Stimulated activated CD8-positive, alpha-beta memory T cell treated with anti-CD3 and anti-CD28 coated beads, Interleukin-4, amount 100 ng/mL, for 1 hour (primary cell): ENCODE measurements around the gene CEP290.
"Not testable (repeated sequence)": the region's sequence is repeated elsewhere in the genome, so short reads cannot be mapped to it uniquely, and the experiment has no call there.

ENCODE experiments used
- DNase-seq, 2 donors: peaks; one replicate each; pipeline ENCODE4 v3.0.0-alpha.2; 2020; ENCODE audit warnings: low read depth in 2 of 2, low spot score in 1 of 2

Gene CEP290

DNA sequence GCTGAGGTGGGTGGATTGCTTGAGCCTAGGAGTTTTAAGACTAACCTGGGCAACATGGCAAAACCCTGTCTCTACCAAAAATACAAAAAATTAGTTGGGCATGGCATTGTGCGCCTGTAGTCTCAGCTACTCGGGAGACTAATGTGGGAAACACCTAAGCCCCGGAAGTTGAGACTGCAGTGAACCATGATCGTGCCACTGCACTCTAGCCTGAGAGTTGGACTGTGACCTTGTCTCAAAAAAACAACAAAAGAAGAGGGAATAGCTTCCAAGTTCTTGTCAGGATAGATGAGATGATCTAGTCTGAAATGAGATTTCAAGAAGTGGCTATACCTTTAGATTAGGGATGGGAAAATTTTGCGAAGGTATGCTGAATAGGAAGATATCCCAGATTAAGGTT, 97.9 kb downstream of the CEP290 start:
- DNase-seq, result no peak

GRCh38 chr12:88037770-88038169, 104.1 kb downstream of the CEP290 start:
- DNase-seq, result no peak

GRCh38 chr12:88036353-88036965, 105.4 kb downstream of the CEP290 start:
- DNase-seq, result no peak

GRCh38 chr12:88035907-88036289, 106.0 kb downstream of the CEP290 start:
- DNase-seq, result no peak

DNA sequence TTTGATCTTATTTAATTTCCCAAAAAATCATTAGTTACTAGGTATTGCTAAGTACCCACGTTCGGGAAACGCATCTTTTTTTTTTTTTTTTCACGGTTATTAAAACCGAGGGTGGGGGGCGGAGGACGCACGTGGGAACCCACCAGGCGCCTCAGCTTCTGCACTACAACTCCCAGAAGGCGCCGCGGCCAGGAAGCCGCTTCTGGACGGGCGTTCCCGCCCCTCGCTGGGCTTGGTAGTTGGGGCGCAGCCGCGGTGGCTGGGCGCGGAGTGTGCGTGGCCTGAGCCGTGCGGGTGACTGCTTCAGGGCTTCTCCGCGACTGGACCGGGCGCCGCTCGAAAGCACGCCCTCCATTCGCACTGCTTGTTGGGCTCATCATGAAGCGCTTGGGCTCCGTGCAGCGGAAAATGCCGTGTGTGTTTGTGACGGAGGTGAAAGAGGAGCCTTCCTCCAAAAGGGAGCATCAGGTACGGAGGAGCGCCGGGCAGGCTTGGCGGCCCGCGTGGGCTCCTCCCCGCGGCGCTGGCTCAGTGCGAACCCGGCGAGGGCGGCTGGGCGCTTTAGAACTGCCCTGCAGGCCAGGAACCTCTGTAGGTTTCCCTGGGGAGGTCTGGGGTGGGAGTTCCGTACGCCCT, 106.5 kb downstream of the CEP290 start:
- DNase-seq, result peak; percentile 60 to 69

GRCh38 chr12:88031161-88031560, 110.7 kb downstream of the CEP290 start:
- DNase-seq, result not testable (repeated sequence)

- no peak for DNase-seq
These were observed 112.7 kb downstream of the CEP290 start, which contains the start of gene C12orf50 for GRCh38 chr12:88029093-88029665. C12orf50 (minus strand) TSS chr12:88029401; CDS start chr12:88026962, 2,439 bp downstream.

DNA sequence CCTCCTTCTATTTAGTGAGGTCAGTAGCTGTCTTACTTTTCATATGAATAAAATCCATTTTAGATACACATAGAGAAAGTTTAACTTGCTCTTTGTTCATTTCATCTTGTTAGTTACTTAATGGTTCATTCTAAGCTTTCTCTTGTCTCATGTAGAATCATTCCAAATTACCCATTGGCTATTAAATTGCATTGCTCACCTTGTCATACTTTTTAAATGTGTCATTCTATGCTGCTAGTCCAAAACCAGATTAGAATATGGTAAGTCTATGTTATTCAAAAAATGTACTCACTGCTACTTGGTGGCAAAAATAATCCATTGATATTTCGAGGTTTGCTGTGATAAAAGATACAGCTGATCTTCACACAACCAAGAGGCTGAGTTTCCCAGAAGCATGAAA, 115.7 kb downstream of the CEP290 start:
- DNase-seq, result no peak

DNA sequence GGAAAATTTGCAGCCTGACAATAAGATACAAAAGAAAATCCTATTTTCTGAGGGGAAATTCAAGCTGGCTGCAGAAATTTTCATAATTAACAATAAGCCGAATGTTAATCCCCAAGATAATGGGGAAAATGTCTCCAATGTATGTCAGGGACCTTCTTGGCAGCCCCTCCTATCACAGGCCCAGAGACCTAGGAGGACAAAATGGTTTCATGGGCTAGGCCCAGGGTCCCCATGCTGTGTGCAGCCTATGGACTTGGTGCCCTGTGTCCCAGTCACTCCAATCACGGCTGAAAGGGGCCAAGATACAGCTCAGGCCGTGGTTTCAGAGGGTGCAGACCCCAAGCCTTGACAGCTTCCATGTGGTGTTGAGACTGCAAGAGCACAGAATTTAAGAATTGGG, 123.9 kb downstream of the CEP290 start:
- DNase-seq, result no peak

DNA sequence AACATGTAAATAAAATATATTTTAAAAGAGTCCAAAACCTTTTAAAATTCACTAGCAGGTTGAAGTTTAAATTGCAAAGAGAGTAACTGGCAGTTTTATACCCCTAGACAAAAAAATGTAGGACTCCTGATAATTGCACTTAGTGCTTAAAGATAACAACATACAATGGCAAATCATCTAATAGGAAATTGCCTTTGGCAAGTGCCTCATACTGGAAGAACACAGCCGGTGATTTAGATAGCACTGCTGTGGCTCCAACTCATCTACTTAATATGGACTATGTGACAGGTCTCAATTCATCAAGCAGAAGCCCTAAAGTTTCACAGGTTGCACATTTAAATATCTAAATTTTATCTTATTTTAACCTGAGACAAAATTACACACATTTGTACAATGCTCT, 126.1 kb downstream of the CEP290 start:
- DNase-seq, result no peak

DNA sequence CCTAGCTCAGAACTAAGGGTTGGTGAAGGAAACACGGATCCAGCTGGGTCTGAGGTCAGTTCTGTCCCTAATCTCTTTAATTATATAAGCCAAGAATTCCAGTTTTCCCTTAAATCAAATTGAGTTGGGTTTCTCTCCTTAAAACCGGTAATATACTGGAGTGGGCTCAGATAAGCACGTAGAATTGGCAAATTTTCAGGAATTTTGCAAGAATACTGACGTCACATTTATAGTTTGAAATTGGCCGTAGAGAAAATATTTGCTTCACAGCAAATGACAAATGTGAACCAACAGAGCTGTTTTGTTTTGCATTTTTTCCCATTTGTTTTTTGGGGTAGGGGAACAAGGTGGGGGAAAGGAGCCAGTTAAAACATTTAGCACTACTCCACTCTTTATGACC, 130.1 kb downstream of the CEP290 start:
- DNase-seq, result no peak

- DNase-seq, result no peak
These were observed 135.5 kb downstream of the CEP290 start for GRCh38 chr12:88006351-88006750.

DNA sequence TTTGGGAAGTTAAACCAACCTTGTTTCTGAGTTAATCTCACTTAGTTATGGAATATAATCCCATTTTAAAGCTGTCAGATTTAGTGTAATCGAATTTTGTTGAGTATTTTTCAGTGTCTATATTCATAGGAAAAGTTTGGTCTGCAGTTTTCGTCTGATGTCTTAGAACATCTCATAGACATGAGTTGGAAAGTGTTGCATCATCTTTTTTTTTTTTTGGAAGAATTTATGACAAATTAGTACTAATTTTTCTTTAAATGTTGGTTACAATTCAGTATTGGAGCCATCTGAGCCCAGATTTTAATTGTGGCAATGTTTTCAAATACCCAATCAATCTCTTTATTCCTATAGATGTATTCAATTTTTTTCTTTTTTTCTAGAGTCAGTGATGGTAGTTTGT, 140.6 kb downstream of the CEP290 start:
- DNase-seq, result no peak
